Activated CD8-positive, alpha-beta T cell treated with anti-CD3 and anti-CD28 coated beads for 36 hours (primary cell): Measurements from ENCODE around the gene SERF1A. TPM values are rescaled to one million over a fixed set of nuclear protein-coding genes. Genes with fewer than 3 reads are reported as not detected.

Source experiments
- total RNA-seq, 2 experiments: library from RNA; stranded (reverse); gene quantifications; one replicate each; pipeline ENCODE4 v1.2.3, GENCODE V29; 2021

The SERF1A gene
- total RNA-seq, 2 experiments from 2014 or later: 5.0 to 6.8 TPM

Other genes starting within 250 kb of the SERF1A start
- gene SMN1, start 24.4 kb downstream of the SERF1A start, total RNA-seq: 10 to 100 TPM; 55.6 to 60.5 TPM
- 1 to 10 TPM; 4.9 to 5.1 TPM for gene NAIP, start 124.7 kb downstream of the SERF1A start, total RNA-seq
- gene GTF2H2, start 167.0 kb downstream of the SERF1A start, total RNA-seq: 10 to 100 TPM; 34.5 to 35.9 TPM